GM21367 (cell line): ENCODE measurements around the gene LDAH.

Source experiments
- ATAC-seq: cut with Tn5 transposase; IDR thresholded peaks from one replicate; pipeline ENCODE4 v1.9.1; 2021; ENCODE audit not compliant: unreplicated experiment

LDAH gene

DNA sequence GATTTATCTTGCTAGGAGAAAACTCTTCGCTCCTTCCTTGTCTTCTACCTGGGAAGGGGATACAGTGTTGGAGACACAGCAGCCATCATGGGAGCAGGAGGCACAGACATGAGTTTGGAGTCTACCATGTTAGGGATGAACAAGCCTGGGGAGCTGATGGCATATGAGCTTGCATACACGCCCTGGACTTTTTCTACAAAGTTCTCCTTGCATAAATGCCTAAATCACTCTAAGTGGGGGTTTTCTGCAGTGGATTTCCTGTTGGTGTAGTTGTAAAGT lies 168.4 kb downstream of the LDAH start:
- ATAC-seq, result no peak

DNA sequence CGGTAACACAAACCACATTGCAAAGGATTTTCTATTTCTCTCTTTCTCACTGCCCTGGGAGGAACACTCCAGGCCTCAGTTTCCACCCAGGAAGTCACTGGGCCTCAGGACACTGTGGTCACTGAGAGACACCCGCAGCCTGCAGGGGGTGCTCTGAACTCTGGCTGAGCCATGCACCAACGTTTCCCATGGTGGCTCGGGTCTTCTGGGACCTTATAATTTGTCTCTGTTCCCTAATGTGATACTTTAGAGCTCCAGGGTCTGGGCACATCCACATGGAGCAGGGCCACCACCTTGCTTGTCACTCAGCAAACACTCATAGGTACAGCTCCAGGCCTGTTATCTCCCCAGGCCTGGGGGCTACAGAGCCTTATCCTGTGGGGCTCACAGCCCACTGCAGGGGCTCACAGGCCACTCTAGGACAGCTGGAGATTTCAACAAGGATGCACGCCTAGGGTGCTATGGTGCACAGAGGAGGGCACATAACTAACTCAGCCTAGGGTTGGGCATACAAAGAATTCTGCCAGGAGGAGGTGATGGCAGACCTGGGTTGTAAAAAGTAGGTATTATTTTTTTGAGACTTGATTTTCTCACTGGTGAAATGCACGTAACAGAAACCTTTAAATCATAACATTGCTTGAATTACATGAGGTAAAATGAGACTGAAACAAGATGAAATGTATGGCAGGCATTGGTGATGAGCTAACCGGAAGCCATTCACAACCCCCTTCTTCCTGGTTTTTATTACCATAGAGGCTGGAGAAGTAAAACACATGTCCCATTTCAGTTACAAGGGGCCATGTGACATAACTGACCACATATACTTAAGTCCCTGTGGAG lies 169.0 kb downstream of the LDAH start:
- no peak for ATAC-seq

DNA sequence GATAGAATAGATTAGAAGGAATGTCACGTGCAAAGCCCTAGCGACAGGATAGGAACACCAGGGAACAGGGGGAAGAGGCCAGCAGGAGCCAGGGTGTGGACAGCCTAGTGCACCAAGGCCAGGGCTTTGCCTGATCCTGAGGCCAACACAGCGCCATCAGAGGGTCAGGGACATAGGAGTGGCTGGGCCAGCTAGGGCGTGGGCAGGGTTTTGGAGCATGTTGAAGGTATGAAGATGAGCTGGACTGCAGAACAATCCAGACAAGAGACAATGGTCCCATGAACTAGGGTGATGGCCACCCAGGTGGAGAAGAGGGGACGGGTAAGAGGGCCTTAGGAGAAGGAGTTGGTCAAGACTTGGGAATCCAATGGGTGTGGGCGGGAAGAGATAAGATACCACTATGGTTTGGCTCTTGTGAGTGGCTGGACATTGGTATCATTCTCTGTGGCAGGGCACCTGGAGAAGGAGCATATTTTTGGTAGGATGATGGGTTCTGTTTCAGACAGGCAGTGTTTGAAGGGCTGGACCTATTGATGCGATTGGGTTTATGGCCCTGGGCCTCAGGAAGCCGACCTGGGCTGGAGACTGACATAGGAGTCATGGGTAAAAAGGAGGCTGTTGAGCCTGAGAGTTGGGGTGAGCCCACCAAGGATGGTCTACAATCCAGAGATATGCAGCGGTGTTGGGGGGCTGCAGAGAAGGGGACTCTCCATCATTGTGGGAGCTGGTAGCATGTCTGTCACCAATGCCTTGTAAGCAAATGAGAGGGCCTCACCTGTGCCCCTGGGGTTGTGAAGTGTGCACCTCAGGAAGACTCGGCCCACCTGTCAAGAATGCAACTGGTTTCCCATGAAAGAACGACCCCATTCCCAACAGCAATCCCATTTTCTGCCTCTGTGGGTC lies 170.0 kb downstream of the LDAH start:
- no peak for ATAC-seq

DNA sequence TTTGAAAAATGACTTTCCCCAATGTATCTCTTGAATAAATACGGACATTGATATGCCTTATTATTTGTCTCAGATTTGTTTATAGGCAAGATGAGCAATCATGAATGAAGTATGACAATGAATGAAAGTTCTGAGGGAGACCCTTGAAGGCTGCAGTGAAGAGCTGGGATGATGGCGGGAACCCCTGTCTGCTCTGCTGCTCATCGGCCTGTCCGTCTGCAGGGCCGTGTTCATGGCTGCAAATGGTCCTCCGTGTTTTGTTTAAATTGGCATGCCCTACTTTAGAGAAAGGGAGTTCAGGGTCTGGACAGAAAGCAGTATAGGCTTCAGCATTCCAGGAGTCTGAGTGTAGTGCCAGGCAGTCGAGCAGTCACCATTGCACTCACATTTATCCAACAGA lies 170.8 kb downstream of the LDAH start:
- ATAC-seq, result no peak

DNA sequence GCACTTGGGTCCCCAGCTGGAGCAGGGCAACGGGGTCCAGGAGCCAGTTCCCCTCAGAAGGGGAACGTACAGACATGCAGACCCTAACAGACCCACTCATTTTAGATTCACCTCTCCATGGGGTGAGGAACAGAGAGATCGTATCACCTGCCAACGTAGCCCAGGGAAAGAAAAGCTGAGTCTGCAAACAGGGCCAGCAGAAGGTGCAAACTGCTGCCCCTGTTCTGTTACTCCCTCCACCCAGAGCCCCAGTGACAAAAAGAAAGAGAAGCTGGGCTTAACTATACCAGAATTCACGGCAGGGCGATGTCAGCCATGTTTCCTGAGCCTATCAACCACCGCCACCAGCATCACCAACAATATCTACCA lies 171.2 kb downstream of the LDAH start:
- no peak for ATAC-seq

DNA sequence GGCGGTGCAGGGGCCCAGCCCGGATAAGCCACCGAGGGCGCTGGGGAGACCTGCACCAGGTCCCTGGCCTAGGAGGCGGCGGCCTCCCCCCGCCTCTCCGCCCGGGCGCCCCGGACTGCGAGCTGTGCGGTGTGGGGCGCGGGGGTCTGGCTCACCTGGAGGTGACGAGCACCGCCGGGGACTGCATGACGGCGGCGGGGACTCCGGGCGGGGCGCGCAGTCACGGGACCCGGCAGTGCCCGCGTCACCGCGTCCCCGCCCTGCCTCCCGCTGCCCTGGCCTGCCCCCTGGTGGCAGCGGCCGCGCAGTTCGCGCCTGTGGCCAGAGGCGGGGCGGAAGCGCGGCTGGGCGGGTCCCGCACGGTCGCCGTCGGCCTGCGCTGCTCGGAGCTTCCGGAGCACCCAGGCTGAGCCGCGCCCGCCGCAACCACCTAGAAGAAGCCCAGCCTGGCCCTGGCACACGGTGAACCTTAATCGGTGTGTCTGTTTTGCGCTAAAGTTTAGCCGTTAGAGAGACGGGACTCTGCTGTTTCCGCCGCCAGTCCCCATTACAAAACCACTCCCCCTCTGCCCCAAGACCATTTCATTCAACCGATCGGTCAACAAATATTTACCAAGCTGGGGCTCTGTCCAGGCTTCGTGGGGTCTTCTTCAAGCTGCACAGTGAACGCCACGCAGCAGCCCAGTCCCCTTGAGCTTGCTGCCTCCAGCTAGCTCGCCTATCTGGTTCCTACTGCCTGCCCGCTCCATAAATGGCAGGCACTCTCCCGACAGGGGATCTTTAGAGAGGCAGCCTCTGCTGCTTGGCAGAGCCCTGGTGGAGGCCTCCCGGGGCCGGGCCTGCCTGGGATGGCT lies 171.8 kb downstream of the LDAH start, which contains the start of gene HS1BP3:
Gene HS1BP3, minus strand, starts transcription at position 222 of the 854 bp plus-strand sequence. Its CDS starts 35 bp downstream, at position 187.
- ATAC-seq, result peak; percentile 95

DNA sequence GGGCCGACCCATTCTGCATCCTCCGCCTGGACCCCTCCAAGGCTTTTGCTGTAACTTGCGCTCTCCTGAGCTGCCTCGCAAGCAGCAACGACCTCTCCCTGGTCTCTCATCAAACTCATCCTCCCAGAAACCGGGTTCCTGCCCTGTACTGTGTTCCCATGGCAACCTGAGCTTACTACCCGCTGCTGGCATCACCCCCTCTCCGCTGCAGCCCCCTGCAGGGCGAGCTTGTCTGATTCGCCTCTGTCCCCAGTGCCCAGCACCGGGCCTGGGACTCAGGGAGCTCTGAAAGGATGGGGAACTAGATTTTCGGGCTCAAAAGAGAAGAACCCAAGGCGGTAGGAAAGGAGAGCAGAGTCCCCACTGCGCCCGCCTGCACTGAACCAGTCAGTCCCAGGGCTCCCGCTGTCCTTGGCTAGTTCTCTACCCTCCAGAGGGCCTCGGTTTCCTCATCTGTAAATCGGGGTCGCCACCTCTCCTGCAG lies 172.5 kb downstream of the LDAH start:
- peak; percentile 1 for ATAC-seq

DNA sequence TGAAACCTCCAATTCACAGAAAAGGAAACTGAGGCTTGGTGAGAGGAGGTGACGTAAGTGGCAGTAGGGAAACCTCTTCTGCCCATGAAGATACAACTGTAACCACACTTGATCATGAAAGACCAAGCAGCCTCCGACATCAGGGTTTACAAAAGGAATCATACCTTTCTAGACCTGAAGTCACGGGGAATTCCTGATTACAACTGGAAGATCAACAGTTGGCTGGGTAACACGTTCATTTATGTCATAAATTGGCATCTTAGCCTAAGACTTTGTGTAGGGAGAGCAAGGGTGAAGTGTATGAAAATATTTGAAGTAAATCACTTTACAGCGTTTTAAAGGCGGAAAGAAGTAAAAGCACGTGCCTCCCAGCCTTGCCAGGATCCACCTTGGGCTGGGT lies 172.9 kb downstream of the LDAH start:
- ATAC-seq, result no peak

DNA sequence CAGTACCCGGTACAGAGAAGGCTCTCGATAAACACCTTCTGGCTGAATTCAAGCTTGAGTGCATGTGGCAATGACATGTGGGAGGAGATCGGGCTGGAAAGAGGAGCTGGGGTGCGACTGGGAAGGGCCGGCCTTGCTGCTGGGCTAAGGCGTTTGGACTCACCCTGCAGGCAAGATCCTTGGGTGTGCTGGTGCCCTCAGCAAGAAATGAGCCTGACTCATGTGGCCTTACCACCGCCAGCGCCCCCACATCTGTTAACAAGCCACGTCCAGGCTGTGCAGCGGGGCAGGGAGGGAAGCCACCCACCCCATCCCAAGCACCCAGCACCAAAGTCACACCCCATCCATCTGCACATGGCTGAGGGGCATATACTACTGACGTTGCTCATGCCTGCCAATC lies 173.3 kb downstream of the LDAH start:
- no peak for ATAC-seq

DNA sequence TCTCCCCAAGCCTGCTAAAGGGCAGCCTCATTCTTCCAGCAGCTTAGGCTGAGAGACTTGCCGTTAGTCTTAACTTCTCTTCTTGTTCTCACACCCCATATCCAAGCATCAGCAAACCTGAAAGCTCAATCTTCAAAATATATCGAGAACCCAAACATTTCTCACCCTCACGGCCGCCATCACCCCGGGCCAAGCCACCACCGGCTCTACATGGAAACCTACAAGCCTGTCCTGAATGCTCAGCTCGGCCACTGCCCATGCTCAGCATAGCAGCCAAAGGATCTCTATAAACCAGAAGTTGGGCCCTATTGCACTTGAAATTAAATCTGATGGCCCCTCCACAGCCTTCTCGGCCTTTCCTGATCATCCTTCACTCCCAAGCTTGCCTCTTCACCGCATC lies 174.1 kb downstream of the LDAH start:
- ATAC-seq, result no peak

DNA sequence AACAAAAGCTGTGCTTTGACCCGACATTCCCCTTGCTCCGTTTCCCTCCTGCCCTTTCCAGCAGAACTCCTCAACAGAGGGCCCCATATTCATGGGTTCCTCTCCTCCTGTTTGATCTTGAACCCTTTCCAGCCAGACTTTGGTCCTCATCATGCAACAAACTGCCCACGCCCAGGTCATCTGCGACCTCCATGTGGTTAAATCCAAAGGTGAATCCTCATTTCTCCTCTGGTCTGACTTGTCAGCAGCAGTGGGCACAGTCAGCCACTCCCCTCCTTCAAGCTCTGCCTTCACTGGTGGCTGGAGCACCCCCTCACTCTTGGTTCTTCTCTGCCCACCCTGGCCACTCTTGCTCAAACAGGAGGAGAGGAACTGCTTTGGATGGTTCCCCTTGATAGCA lies 174.7 kb downstream of the LDAH start:
- no peak for ATAC-seq

DNA sequence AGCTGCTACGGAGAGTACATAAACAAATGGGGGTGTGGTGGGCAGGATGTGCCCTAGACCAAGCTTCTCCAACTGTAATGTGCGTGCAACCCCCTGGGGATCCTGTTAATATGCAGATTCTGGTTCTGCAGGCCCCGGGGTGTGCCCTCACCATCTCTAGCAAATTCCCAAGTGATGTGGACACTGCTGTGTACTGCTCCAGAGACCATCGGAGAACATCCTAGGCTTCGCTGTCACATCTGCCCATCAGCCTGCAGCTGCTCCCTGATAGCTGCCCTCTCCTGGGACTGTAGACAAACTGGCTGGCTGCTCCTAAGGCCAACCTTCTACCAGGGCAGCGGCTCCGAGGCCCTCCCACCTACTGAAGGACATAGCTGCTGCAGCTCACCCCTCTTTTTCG lies 175.2 kb downstream of the LDAH start:
- no peak for ATAC-seq

DNA sequence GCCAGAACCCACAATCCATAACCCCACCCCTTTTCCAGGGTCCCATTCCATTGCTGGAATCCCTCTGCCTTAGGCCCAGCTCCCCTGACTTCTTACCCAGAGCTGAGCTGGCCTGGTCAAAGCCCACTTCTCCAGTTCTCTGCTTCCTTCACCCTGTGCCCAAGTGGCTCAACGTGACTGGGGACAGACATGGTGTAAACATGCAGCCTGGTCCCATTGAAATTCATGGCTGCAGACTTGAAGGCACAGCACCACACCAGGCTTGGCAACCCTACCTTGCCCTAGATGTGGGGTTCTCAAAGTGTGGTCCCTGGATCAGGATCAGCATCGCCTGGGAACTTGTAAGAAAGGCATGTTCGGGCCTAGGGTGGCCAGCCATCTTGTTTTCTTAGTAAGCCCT lies 175.7 kb downstream of the LDAH start:
- no peak for ATAC-seq

DNA sequence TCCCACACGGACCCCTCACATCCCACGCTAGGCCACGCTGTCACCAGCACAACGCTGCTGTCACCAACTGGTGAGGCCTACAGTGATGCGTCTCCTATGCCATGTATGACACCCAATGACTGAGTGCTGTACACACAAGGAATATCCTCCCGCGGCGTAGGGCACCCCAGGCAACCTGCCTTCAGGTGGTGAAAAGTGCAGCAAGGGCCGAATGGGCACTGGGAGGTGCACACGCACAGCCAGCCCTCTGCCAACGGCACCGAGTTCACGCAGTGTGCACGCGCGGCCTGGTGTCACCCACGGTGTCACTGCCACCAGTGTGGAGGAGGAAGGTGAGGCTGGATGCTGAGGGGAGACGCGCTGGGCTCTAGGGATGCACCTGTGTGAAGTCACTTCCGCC lies 176.5 kb downstream of the LDAH start:
- ATAC-seq, result no peak

DNA sequence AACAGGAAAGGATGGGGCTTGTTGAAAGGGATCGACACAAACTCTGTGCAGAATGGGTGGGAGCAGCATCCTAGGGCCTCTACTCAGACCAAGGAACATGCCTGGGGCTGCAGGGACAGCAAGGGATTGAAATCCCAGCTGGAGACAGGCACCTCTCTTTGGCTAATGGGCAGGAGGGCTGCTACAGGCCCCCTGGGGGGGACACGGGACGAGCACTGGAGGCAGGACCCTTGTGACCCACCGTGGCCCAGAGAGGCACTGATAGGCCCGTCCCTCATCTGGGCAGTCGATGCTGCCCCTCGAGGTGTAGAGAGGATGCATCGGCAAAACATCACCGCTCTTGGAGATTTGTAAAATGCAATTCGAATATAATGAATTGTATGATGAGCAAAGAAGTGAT lies 177.1 kb downstream of the LDAH start:
- no peak for ATAC-seq

DNA sequence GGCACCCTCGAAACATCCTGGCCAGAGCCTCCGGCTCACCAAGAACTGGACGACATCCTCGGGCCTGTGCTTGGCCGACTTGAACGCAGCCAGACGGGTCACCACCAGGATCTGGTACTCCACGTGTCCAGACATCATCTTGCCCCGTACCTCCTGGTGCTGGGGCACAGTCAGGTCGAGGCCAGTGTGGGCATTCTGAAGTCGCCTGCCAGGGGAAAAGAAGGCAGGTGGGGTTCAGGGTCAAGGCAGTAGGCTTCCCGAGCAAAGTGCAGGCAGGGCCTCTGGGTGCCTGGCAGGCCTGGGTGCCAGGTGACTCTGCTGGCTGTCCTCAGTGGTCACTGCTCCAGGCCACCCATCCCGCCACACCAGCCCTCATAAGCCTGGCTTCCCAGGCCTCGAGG lies 177.6 kb downstream of the LDAH start:
- no peak for ATAC-seq

DNA sequence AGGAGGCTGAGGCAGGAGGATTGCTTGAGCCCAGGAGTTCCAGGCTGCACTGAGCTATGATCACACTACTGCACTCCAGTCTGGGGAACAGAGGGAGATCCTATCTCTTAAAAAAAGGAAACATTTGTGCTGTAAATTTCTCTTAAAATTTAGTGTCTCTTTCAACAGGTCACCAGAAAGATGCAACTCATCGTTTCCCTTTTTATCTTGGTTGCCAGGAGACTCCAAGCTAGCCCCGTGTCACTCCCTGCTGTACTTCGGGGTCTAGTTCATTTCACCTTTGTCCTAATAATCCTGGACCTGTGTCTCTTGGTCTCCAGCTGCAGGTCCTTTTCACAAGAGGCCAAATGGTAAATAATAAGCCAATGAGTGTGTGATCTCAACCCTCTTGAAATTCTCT lies 179.1 kb downstream of the LDAH start:
- ATAC-seq, result no peak

DNA sequence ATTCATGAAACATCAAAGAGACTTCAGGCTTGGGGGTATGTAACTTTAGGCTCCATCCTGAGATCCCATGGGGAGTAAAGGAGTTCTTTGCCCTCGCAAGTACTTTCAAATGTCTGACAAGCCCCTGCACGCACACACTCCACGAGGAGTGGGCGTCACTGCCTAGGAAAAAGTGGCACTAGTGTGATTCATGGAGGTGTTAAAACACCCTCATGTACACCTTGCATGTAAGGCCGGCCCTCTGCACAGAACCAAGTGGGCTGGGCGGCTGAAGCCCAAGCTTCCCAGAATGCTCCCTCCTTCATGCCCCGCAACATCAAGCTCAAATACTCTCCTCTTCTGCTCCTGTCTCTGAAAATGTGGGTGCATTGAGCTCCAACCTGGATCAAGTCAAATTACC lies 179.8 kb downstream of the LDAH start:
- no peak for ATAC-seq

DNA sequence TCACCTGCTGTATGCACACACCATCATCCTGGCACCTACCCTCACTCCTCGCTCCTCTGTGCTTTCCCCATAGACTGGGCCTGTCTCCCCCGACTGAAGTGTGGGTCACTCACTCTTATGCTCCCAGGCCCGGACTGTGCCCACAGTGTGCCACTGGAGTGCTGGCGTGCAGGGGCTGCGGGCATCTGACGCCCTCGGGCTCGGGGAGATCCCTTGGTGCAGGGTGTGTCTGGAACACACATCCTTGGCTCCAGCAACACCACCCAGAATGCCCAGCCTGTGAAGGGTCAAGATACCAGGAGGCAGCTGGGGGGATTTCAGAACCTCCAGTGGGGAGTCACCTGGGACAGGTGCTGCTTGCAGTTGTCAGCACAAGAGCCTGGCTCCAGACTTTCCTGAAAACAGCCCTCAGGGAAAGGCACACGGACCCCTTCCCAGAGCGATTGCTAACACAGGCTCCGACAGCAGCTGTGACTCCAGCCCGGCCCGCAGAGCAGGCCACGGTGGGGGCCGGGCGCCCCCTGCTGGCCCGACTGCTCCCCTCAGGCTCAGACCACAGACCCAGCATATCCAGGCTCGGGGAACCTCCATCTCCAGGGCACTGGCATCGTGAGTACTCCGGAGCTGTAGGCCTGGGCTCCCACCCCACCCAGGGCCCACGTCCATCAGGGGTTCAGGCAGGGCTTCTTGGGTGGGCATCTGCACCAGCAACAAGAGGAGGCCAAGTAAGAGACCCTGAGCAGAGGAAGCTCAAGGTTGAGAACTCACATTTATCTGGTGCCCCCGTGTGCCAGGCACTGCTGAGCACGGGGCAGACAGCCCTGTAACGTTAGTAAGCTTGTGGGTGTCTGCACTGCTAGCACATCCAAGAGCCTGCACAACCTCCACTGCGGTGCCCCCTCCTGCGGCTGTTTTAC lies 180.6 kb downstream of the LDAH start:
- peak; percentile 93 for ATAC-seq
